Stomach (tissue), 4 donors: Measurements from ENCODE around the gene C6orf58.

Experiments used
- CTCF ChIP-seq, 7 experiments: fragments of 450-650 bp in 4 of 7; fragments of 200-600 bp in 3 of 7; sonication (generic) in 3 of 7; IDR thresholded peaks; one replicate each; pipeline ENCODE4 v1.5.1; 2016 to 2019; ENCODE audit warnings: antibody characterized with exemption in 7 of 7, control low read depth in 2 of 7, mild to moderate bottlenecking in 1 of 7
- EP300 ChIP-seq: sonication (generic); formaldehyde crosslinking; IDR thresholded peaks from one replicate; pipeline ENCODE4 v1.6.1; 2017; ENCODE audit warnings: antibody characterized with exemption
- POLR2A ChIP-seq, 4 donors: fragments of 450-650 bp; IDR thresholded peaks; one replicate each; pipeline ENCODE4 v1.6.1; 2016; ENCODE audit warnings: antibody characterized with exemption in 4 of 4, control low read depth in 2 of 4, mild to moderate bottlenecking in 1 of 4, moderate library complexity in 1 of 4

- no peak for TF ChIP-seq CTCF (IDR thresholded peaks at IDR 0.05)
- TF ChIP-seq POLR2A (IDR thresholded peaks at IDR 0.05) = no peak
- TF ChIP-seq EP300 = no peak
Observed at GRCh38 chr6:127586372-127586771, 9.4 kb downstream of the C6orf58 start.
